GM12801 (cell line): ENCODE measurements around the gene OPCML.

Source experiments
- CTCF ChIP-seq: IDR thresholded peaks from one replicate; pipeline ENCODE4 v1.5.1; 2011; ENCODE audit warnings: control low read depth; ENCODE audit not compliant: insufficient read length; ENCODE audit errors: extremely low read depth

Gene OPCML

DNA sequence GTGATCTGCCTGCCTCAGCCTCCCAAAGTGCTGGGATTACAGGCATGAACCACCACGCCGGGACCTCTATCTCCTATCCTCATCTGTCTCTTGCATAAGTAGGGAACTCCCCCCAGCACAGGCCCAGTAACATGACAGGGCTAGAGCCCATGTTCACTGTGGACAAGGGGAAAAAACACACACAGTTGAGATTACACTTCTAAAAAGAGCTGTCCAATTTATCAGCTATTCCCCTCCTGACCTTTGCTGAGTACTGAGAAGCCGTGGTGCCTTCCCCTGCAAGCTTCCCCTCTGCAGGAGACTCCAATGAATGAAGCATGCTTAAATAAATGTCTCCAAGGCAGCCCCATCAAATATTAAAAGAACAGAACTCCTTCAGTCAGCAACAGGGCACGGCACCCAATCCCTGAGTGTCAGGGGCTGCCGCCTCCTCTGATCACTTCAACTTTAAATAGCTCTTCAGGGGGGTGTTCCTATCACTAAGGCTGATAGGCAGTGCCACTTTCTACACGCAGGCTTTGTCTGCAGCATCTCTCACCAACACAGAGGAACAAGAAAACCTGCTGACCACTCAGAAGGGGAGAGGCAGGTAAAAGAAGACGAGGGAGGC, 385.5 kb downstream of the OPCML start:
- TF ChIP-seq CTCF = no peak

GRCh38 chr11:133137939-133138338, 394.4 kb downstream of the OPCML start:
- TF ChIP-seq CTCF = no peak

GRCh38 chr11:133137270-133137669, 395.0 kb downstream of the OPCML start:
- no peak for TF ChIP-seq CTCF

GRCh38 chr11:133136376-133136775, 395.9 kb downstream of the OPCML start:
- TF ChIP-seq CTCF = no peak

DNA sequence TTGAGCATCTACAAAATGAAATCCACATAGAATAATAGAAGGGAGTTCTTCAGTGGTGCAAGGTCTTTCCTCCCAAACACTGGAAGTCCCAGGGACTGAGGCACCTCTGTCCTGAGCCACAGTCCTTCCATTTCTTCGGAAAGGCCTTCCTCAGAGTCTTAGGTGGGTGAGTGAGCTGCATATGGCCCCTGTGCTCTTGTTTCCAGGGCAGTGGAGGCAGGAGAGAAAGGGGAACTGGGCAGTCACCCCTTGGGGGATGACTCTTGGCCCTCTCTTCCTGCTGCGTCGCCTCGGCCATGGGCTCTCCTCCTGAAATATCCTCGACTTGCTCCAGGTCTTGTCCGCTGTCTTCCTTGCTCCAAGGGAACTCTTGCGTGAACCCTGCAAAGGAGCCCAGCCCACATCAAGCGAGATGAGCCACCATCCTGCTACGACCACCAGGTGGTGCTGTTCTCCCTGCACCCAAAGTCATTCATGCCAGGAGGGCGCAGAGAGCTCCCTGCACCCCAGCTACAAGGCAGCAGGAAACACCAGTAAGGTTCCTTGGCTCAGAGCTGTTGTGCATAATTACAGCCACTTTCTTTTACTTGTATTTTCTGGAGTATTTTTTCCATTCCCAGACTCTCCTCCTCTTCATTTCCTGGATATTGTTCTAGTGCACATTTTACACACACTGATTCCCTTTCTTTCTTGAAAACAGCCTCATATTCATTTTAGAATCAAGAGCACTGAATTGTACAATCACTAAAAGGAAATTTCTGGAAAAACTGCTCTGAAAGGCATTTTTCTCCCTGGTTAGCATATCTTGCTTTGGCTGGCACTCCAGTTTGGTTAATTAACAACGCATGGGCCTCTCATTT, 397.8 kb downstream of the OPCML start:
- TF ChIP-seq CTCF = peak; percentile 26

DNA sequence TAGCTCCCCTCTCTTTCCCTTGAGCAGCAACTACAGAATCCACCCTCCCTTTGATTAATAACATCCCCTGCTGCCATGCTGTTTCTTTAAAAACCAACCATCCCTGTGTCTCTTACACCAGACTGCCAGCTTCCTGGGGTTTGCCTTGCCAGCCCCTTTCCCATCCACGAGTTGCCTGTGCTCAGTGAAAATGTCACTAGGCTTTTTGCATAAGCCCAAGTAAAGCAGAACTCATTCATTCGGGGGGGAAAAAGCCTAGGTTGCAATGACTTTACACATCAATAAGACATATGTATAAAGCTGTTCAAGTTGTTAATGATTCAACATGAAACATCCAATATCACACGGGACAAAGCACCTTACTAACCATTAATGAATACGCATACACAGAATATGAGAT, 398.7 kb downstream of the OPCML start:
- no peak for TF ChIP-seq CTCF

DNA sequence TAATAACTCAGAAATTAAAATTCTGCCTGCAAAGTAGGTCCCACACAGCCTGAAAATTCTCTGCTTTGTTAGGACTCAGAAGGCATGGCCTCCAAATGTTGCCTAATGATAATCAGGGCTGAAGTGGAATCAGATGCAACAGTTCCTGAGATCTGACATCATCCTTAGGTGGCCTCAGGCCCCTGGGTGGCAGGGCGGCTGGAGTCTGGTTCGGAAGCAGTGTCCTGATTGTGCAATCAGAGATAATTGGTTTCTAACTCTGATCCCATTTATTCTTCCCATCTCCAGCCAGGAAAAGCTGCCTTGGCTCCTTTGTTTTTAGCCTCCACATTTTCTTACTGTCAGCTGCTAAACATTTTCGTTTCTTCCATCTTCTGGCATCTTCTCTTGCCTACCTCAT, 399.3 kb downstream of the OPCML start:
- no peak for TF ChIP-seq CTCF
